Mesenchymal stem cell (in vitro differentiated cells and primary cell): ENCODE data around the gene SDCCAG8.
A peak's percentile ranks its signal among the peaks of the same experiment; 100 is the strongest.

Experiments
- DNase-seq: peaks from one replicate; pipeline ENCODE4 v3.0.0-alpha.2; 2013
- H2AFZ ChIP-seq: one replicate; pipeline ENCODE4 v1.6.1; 2013; ENCODE audit warnings: low read depth, mild to moderate bottlenecking, control low read depth, inconsistent platforms, low read length, moderate library complexity
- H2AK5ac ChIP-seq: 2 replicates; pipeline ENCODE4 v1.6.1; 2013; ENCODE audit warnings: low read length, moderate library complexity, mild to moderate bottlenecking, inconsistent platforms; ENCODE audit not compliant: severe bottlenecking
- H2BK120ac ChIP-seq: one replicate; pipeline ENCODE4 v1.6.1; 2013; ENCODE audit warnings: low read depth, mild to moderate bottlenecking, inconsistent platforms, low read length, moderate library complexity
- H2BK12ac ChIP-seq, 2 experiments: one replicate each; pipeline ENCODE4 v1.6.1; 2013; ENCODE audit warnings: inconsistent platforms in 2 of 2, low read length in 2 of 2, mild to moderate bottlenecking in 2 of 2, moderate library complexity in 2 of 2, control low read depth in 1 of 2
- H2BK15ac ChIP-seq: one replicate; pipeline ENCODE4 v1.6.1; 2013; ENCODE audit warnings: mild to moderate bottlenecking, low read depth, inconsistent platforms; ENCODE audit not compliant: poor library complexity, severe bottlenecking
- H2BK5ac ChIP-seq: 2 replicates; pipeline ENCODE4 v1.6.1; 2013; ENCODE audit warnings: low read depth, mild to moderate bottlenecking, low read length, control low read depth, inconsistent platforms; ENCODE audit not compliant: poor library complexity, severe bottlenecking
- H3K14ac ChIP-seq, 2 experiments: one replicate each; pipeline ENCODE4 v1.6.1; 2013; ENCODE audit warnings: inconsistent platforms in 2 of 2, low read length in 2 of 2, control low read depth in 1 of 2, mild to moderate bottlenecking in 1 of 2, moderate library complexity in 1 of 2
- H3K18ac ChIP-seq, 2 experiments: one replicate each; pipeline ENCODE4 v1.6.1; 2013; ENCODE audit warnings: inconsistent platforms in 2 of 2, low read length in 2 of 2, control low read depth in 1 of 2, low read depth in 1 of 2, mild to moderate bottlenecking in 1 of 2
- H3K23ac ChIP-seq, 2 experiments: one replicate each; pipeline ENCODE4 v1.6.1; 2013; ENCODE audit warnings: inconsistent platforms in 2 of 2, low read length in 2 of 2, mild to moderate bottlenecking in 2 of 2, moderate library complexity in 2 of 2, control low read depth in 1 of 2
- H3K27ac ChIP-seq: 2 replicates; pipeline ENCODE4 v1.5.1; 2013; ENCODE audit warnings: mild to moderate bottlenecking, moderate library complexity, low read length, control low read depth, inconsistent platforms; ENCODE audit not compliant: poor library complexity, severe bottlenecking
- H3K27me3 ChIP-seq, 2 experiments: 2 replicates each; pipeline versions ENCODE4 v1.6.1 to v1.7.0; 2013; ENCODE audit warnings: low read length in 2 of 2, mild to moderate bottlenecking in 2 of 2, moderate library complexity in 2 of 2, control low read depth in 1 of 2, inconsistent platforms in 1 of 2; ENCODE audit not compliant: control insufficient read depth in 1 of 2, insufficient read depth in 1 of 2
- H3K36me3 ChIP-seq, 2 experiments: 2 replicates each; pipeline versions ENCODE4 v1.6.1 to v1.7.0; 2013; ENCODE audit warnings: low read length in 2 of 2, control low read depth in 1 of 2, inconsistent platforms in 1 of 2, low read depth in 1 of 2, mild to moderate bottlenecking in 1 of 2; ENCODE audit not compliant: insufficient read depth in 2 of 2, control insufficient read depth in 1 of 2
- H3K4ac ChIP-seq, 2 experiments: one replicate each; pipeline ENCODE4 v1.6.1; 2013; ENCODE audit warnings: inconsistent platforms in 2 of 2, low read length in 2 of 2, mild to moderate bottlenecking in 2 of 2, moderate library complexity in 2 of 2, control low read depth in 1 of 2, low read depth in 1 of 2
- H3K4me1 ChIP-seq: 2 replicates; pipeline ENCODE4 v1.6.1; 2013; ENCODE audit warnings: low read depth, low read length, control low read depth; ENCODE audit not compliant: control insufficient read depth, insufficient read depth
- H3K4me2 ChIP-seq: 2 replicates; pipeline ENCODE4 v1.6.1; 2013; ENCODE audit warnings: low read length, mild to moderate bottlenecking, inconsistent platforms; ENCODE audit not compliant: poor library complexity, severe bottlenecking
- H3K4me3 ChIP-seq, 2 experiments: 2 replicates each; pipeline versions ENCODE4 v1.5.1 to v1.7.0; 2013; ENCODE audit warnings: low read length in 2 of 2, mild to moderate bottlenecking in 2 of 2, control low read depth in 1 of 2, low read depth in 1 of 2; ENCODE audit not compliant: insufficient read depth in 1 of 2
- H3K79me1 ChIP-seq: replicated peaks from 2 replicates; pipeline ENCODE4 v1.6.1; 2013; ENCODE audit warnings: mild to moderate bottlenecking, control low read depth, low read length, inconsistent platforms; ENCODE audit not compliant: poor library complexity, severe bottlenecking
- H3K9ac ChIP-seq: 2 replicates; pipeline ENCODE4 v1.7.0; 2013; ENCODE audit warnings: mild to moderate bottlenecking, low read length, moderate library complexity
- H3K9me3 ChIP-seq: 2 replicates; pipeline ENCODE4 v1.7.0; 2013; ENCODE audit warnings: mild to moderate bottlenecking, low read length; ENCODE audit not compliant: control insufficient read depth
- H4K8ac ChIP-seq: one replicate; pipeline ENCODE4 v1.6.1; 2013; ENCODE audit warnings: inconsistent platforms, mild to moderate bottlenecking, low read length, moderate library complexity
- H4K91ac ChIP-seq: one replicate; pipeline ENCODE4 v1.6.1; 2013; ENCODE audit warnings: mild to moderate bottlenecking, low read length, inconsistent platforms
- WGBS: methylation state at CpG from one replicate; pipeline ENCODE4 v1.1.7; 2013; ENCODE audit warnings: mixed read lengths; 5-methylcytosine and 5-hydroxymethylcytosine counted together

Gene SDCCAG8

GRCh38 chr1:243473227-243474135 lies 217.6 kb downstream of the SDCCAG8 start:
- Histone ChIP-seq H2AK5ac (no peak overlapping the region), H3K14ac (no peak overlapping the region), H3K9me3 (no peaks in the 10 kb centered on the region), H3K9ac (peak overlapping the region; percentile 75), H2AFZ (no peak overlapping the region), H3K4me2 (no peak overlapping the region), H3K79me1 (peaks cover 13% of the 10 kb centered on the region), H4K8ac (no peak overlapping the region), H3K4me1 (peaks cover 2% of the 10 kb centered on the region), H3K27me3 (no peaks in the 10 kb centered on the region), H2BK120ac (no peak overlapping the region), H2BK5ac (no peak overlapping the region), H3K36me3 (peaks cover 14 to 37% of the 10 kb centered on the region in 2 experiments), H4K91ac (no peak overlapping the region), H3K23ac (no peak overlapping the region), H3K4ac (no peak overlapping the region), H3K27ac (no peak overlapping the region), H2BK15ac (no peak overlapping the region), H3K18ac (no peak overlapping the region), H3K4me3 (peak overlapping the region in 1 of 2 experiments; percentile 63), H2BK12ac (no peak overlapping the region)
- DNase-seq, result peak; percentile 55
- 76% methylated on average over 8 of the region's 12 CpGs for WGBS

- Histone ChIP-seq H2AK5ac (no peak overlapping the region), H3K18ac (peak overlapping the region in 1 of 2 experiments; percentile 14)
- 87% methylated on average over 55 of the region's 55 CpGs for WGBS
Observed at GRCh38 chr1:243474136-243474881, 218.5 kb downstream of the SDCCAG8 start.

GRCh38 chr1:243474906-243475305 lies 219.1 kb downstream of the SDCCAG8 start:
- H4K8ac ChIP-seq, result no peak overlapping the region
- H3K27me3 ChIP-seq, result no peaks in the 10 kb centered on the region
- no peak overlapping the region for H4K91ac ChIP-seq
- H3K4me1 ChIP-seq, result peaks cover 2% of the 10 kb centered on the region
- peak overlapping the region in 1 of 2 experiments; percentile 61 for H3K14ac ChIP-seq
- no peak for DNase-seq
- H2BK15ac ChIP-seq, result no peak overlapping the region
- no peak overlapping the region for H2BK12ac ChIP-seq
- 96% methylated on average over 9 of the region's 9 CpGs for whole genome bisulfite sequencing
- no peak overlapping the region for H3K27ac ChIP-seq
- no peak overlapping the region for H3K9ac ChIP-seq
- no peak overlapping the region for H3K4ac ChIP-seq
- H3K4me3 ChIP-seq, result no peak overlapping the region
- H2AFZ ChIP-seq, result no peak overlapping the region
- no peak overlapping the region for H2BK120ac ChIP-seq
- H3K36me3 ChIP-seq, result peaks cover 14 to 28% of the 10 kb centered on the region in 2 experiments
- no peak overlapping the region for H2BK5ac ChIP-seq
- no peak overlapping the region for H2AK5ac ChIP-seq
- no peak overlapping the region for H3K23ac ChIP-seq
- peaks cover 13% of the 10 kb centered on the region for H3K79me1 ChIP-seq
- no peak overlapping the region for H3K4me2 ChIP-seq
- H3K18ac ChIP-seq, result no peak overlapping the region
- H3K9me3 ChIP-seq, result no peaks in the 10 kb centered on the region

More at GRCh38 chr1:243474136-243474881, 218.5 kb downstream of the SDCCAG8 start:
- Histone ChIP-seq H3K4me2 (no peak overlapping the region), H3K4me3 (no peak overlapping the region), H3K79me1 (peaks cover 13% of the 10 kb centered on the region), H3K9me3 (no peaks in the 10 kb centered on the region), H2BK12ac (peak overlapping the region in 1 of 2 experiments; percentile 70), H2BK15ac (no peak overlapping the region), H3K23ac (no peak overlapping the region), H4K91ac (peak overlapping the region; percentile 16), H4K8ac (peak overlapping the region; percentile 62), H2BK120ac (no peak overlapping the region), H3K4ac (no peak overlapping the region), H3K9ac (peak overlapping the region; percentile 74), H3K4me1 (peaks cover 2% of the 10 kb centered on the region), H3K36me3 (peaks cover 14 to 34% of the 10 kb centered on the region in 2 experiments), H3K27me3 (no peaks in the 10 kb centered on the region), H3K27ac (no peak overlapping the region), H3K14ac (no peak overlapping the region), H2BK5ac (no peak overlapping the region), H2AFZ (no peak overlapping the region)
- no peak for DNase-seq

GRCh38 chr1:243475966-243476365 lies 220.1 kb downstream of the SDCCAG8 start:
- Histone ChIP-seq H3K9ac (no peak overlapping the region), H3K79me1 (peaks cover 13% of the 10 kb centered on the region), H3K23ac (no peak overlapping the region)

More at GRCh38 chr1:243475966-243476365, 220.1 kb downstream of the SDCCAG8 start:
- Histone ChIP-seq H2BK120ac (no peak overlapping the region), H3K27ac (no peak overlapping the region), H2BK5ac (no peak overlapping the region), H2BK12ac (no peak overlapping the region), H3K14ac (no peak overlapping the region), H4K8ac (no peak overlapping the region), H2BK15ac (no peak overlapping the region), H3K4me2 (no peak overlapping the region), H4K91ac (no peak overlapping the region), H3K4me3 (no peak overlapping the region), H3K4ac (no peak overlapping the region), H3K9me3 (no peaks in the 10 kb centered on the region), H3K18ac (no peak overlapping the region), H3K36me3 (peaks cover 14 to 18% of the 10 kb centered on the region in 2 experiments), H3K4me1 (peaks cover 2% of the 10 kb centered on the region), H3K27me3 (no peaks in the 10 kb centered on the region), H2AK5ac (no peak overlapping the region), H2AFZ (no peak overlapping the region)
- DNase-seq, result peak; percentile 63
- 68% methylated on average over 7 of the region's 7 CpGs for WGBS
